Epithelial cell of prostate (primary cell): Measurements from ENCODE around the gene PPM1J.

ENCODE experiments used
- DNase-seq: peaks from one replicate; pipeline ENCODE4 v3.0.0-alpha.2; 2011; ENCODE audit warnings: low read depth, low spot score
- H3K27ac ChIP-seq: fragments of 450-650 bp; 2 replicates; pipeline ENCODE4 v1.5.1; 2017; ENCODE audit warnings: mild to moderate bottlenecking

The PPM1J gene

GRCh38 chr1:112693821-112694220 lies 21.3 kb downstream of the PPM1J start:
- no peak overlapping the region for H3K27ac ChIP-seq
- no peak for DNase-seq

- H3K27ac ChIP-seq, result no peak overlapping the region
- no peak for DNase-seq
Measured at GRCh38 chr1:112692681-112693080, 22.5 kb downstream of the PPM1J start.

- H3K27ac ChIP-seq, result no peak overlapping the region
- DNase-seq, result no peak
Measured at GRCh38 chr1:112689842-112690237, 25.3 kb downstream of the PPM1J start.

GRCh38 chr1:112689196-112689841 lies 25.8 kb downstream of the PPM1J start:
- H3K27ac ChIP-seq, result no peak overlapping the region
- no peak for DNase-seq

- DNase-seq, result no peak
- H3K27ac ChIP-seq, result no peak overlapping the region
Measured at GRCh38 chr1:112688781-112689193, 26.3 kb downstream of the PPM1J start.

- DNase-seq, result no peak
- H3K27ac ChIP-seq, result peak overlapping the region; percentile 78
Measured at GRCh38 chr1:112687785-112688496, 27.2 kb downstream of the PPM1J start.

- peak overlapping the region; percentile 78 for H3K27ac ChIP-seq
- peak; percentile 97 for DNase-seq
Measured at GRCh38 chr1:112687361-112687760, 27.8 kb downstream of the PPM1J start.

GRCh38 chr1:112686835-112687234 lies 28.3 kb downstream of the PPM1J start:
- peak overlapping the region; percentile 78 for H3K27ac ChIP-seq

GRCh38 chr1:112686417-112686816 lies 28.7 kb downstream of the PPM1J start:
- H3K27ac ChIP-seq, result peak overlapping the region; percentile 78
- DNase-seq, result no peak

More at GRCh38 chr1:112686835-112687234, 28.3 kb downstream of the PPM1J start:
- no peak for DNase-seq

GRCh38 chr1:112685913-112686312 lies 29.2 kb downstream of the PPM1J start:
- peak overlapping the region; percentile 78 for H3K27ac ChIP-seq
- DNase-seq, result no peak

- H3K27ac ChIP-seq, result no peak overlapping the region
- no peak for DNase-seq
Measured at GRCh38 chr1:112678605-112679004, 36.5 kb downstream of the PPM1J start.

- DNase-seq, result no peak
- no peak overlapping the region for H3K27ac ChIP-seq
Measured at GRCh38 chr1:112677501-112677900, 37.6 kb downstream of the PPM1J start.

- no peak overlapping the region for H3K27ac ChIP-seq
- no peak for DNase-seq
Measured at GRCh38 chr1:112676543-112676942, 38.6 kb downstream of the PPM1J start.

GRCh38 chr1:112675728-112676381 lies 39.3 kb downstream of the PPM1J start:
- H3K27ac ChIP-seq, result no peak overlapping the region
- no peak for DNase-seq

GRCh38 chr1:112674986-112675727 lies 40.0 kb downstream of the PPM1J start:
- no peak for DNase-seq

GRCh38 chr1:112674440-112674985 lies 40.6 kb downstream of the PPM1J start, which contains the start of gene MOV10:
Gene MOV10, plus strand, starts transcription at chr1:112674659. Its CDS starts 254 bp downstream, at chr1:112674913.
- no peak for DNase-seq
- peak within 1 kb of the TSS; percentile 73 for H3K27ac ChIP-seq

More at GRCh38 chr1:112674986-112675727, 40.0 kb downstream of the PPM1J start:
- H3K27ac ChIP-seq, result peak overlapping the region; percentile 73

- peak overlapping the region; percentile 73 for H3K27ac ChIP-seq
- no peak for DNase-seq
Measured at GRCh38 chr1:112673592-112674439, 41.3 kb downstream of the PPM1J start.

GRCh38 chr1:112672842-112673241 lies 42.3 kb downstream of the PPM1J start:
- DNase-seq, result no peak
- peak overlapping the region; percentile 73 for H3K27ac ChIP-seq

- no peak for DNase-seq
- H3K27ac ChIP-seq, result peak overlapping the region; percentile 73
Measured at GRCh38 chr1:112672009-112672408, 43.1 kb downstream of the PPM1J start.
